ENCODE results near the gene KIAA0513. TPM values are rescaled to one million over a fixed set of nuclear protein-coding genes. Genes with fewer than 3 reads are reported as not detected.

KIAA0513 gene
- total and polyA plus RNA-seq, 10 donors = 1.7 to 30.0 (median 21.9) TPM

DNA sequence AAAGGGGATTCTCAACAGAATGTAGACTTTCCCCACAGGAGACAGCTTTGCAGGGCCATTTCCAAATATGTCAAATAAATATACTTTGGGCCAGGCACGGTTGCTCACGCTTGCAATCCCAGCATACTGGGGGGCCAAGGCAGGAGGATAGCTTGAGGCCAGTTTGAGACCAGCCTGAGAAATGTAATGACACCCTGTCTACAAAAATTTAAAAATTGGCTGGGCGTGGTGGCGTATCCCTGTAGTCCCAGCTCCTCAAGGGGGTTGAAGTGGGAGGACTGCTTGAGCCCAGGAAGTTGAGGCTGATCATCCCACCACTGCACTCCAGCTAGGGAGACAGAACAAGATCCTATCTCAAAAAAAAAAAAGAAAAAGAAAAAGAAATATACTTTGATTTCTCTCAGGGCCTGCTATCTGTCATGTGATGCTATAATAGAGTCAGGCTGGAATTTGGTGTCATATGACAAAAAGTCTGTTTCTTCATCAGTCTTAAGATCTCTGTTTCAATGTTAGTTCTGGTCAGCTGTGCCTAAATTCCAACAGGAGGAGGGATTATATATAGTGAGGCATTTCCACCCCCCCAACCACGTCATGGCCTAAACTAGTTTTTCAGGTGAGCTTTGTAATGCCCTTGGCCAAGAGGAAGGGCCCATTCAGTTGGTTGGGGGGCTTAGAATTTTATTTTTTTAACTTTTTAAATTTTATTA, 12.0 kb upstream of the KIAA0513 start:
- Histone ChIP-seq H3K27ac (peak overlapping the region in 1 of 8 donors; percentile 70), H3K27me3 (replicated peaks in 1 of 7) (no peaks in the 10 kb centered on the region), H3K9me3 (no peaks in the 10 kb centered on the region), H3K4me1 (peaks cover 1 to 50% (median 16%) of the 10 kb centered on the region in 6 donors), H3K4me3 (no peak overlapping the region), H3K36me3 (no peaks in the 10 kb centered on the region)
- intact Hi-C loops (cut with DNase I; ENCODE audit: low total_unique reads) = no loop called here
- TF ChIP-seq, protein P1, sequence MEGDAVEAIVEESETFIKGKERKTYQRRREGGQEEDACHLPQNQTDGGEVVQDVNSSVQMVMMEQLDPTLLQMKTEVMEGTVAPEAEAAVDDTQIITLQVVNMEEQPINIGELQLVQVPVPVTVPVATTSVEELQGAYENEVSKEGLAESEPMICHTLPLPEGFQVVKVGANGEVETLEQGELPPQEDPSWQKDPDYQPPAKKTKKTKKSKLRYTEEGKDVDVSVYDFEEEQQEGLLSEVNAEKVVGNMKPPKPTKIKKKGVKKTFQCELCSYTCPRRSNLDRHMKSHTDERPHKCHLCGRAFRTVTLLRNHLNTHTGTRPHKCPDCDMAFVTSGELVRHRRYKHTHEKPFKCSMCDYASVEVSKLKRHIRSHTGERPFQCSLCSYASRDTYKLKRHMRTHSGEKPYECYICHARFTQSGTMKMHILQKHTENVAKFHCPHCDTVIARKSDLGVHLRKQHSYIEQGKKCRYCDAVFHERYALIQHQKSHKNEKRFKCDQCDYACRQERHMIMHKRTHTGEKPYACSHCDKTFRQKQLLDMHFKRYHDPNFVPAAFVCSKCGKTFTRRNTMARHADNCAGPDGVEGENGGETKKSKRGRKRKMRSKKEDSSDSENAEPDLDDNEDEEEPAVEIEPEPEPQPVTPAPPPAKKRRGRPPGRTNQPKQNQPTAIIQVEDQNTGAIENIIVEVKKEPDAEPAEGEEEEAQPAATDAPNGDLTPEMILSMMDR (IDR thresholded peaks at IDR 0.05 in 8 of 11, conservative IDR thresholded peaks at IDR 0.05 in 3 of 11) = no peak
- TF ChIP-seq POLR2A (IDR thresholded peaks at IDR 0.05) = no peak
- TF ChIP-seq POLR2AphosphoS5 (IDR thresholded peaks at IDR 0.05) = no peak
- WGBS, 5 donors = 92 to 98% (median 94%) methylated on average over 5 of the region's 5 CpGs
- DNase-seq = no peak

DNA sequence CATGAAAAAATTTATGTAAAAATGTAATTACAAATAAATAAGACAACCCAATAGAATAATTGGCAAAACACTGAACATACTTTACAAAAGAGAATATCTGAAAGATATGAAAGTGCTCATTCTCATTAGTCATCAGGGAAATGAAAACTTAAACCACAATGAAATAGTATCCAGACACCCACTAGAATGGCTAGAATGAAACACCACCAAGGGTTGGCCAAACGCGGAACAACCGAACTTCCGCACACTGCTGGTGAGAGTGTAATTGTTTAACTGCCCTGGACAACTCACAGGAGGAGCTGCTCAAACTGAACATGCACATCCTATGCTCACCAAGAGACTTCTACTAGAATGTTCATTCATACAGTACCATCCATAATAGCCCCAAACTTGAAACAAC, 10.4 kb upstream of the KIAA0513 start:
- peaks cover 0 to 41% (median 10%) of the 10 kb centered on the region in 6 donors for H3K4me1 ChIP-seq

DNA sequence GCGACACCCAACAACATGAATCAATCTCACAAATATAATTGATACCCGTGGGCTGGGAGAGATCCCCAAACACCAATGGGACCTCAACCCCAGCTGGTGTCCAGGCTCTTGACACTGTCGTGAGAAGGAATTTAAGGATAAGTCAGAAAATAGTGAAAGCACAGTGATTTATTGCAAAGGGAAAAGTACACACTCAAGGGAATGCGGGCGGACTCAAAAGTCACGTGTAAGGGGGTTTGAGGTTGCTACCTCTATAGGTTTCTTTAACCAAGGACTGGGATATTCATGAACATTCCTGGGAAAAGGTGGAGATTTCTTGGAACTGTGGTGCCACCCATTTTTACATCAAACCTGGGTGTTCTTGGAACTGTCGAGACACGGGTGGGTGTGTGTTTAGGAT, 10.0 kb upstream of the KIAA0513 start:
- Histone ChIP-seq H3K4me1 (peaks cover 0 to 38% (median 8%) of the 10 kb centered on the region in 6 donors), H3K36me3 (no peaks in the 10 kb centered on the region), H3K27ac (peak overlapping the region in 4 of 8 donors; percentile 36 to 72 (median 68)), H3K4me3 (no peak overlapping the region), H3K27me3 (replicated peaks in 1 of 7) (no peaks in the 10 kb centered on the region), H3K9me3 (no peaks in the 10 kb centered on the region)
- TF ChIP-seq, protein P1 (IDR thresholded peaks at IDR 0.05 in 8 of 11, conservative IDR thresholded peaks at IDR 0.05 in 3 of 11) = no peak
- no peak for TF ChIP-seq POLR2AphosphoS5 (IDR thresholded peaks at IDR 0.05)
- TF ChIP-seq POLR2A (IDR thresholded peaks at IDR 0.05) = no peak
- WGBS, 5 donors = 76 to 85% (median 80%) methylated on average over 8 of the region's 8 CpGs
- no peak for DNase-seq
- intact Hi-C loops (cut with DNase I; ENCODE audit: low total_unique reads) = no loop called here

More for the DNA sequence above, 10.4 kb upstream of the KIAA0513 start:
- DNase-seq = no peak
- Histone ChIP-seq H3K27me3 (replicated peaks in 1 of 7) (no peaks in the 10 kb centered on the region), H3K27ac (peak overlapping the region in 4 of 8 donors; percentile 36 to 72 (median 68)), H3K9me3 (no peaks in the 10 kb centered on the region), H3K36me3 (no peaks in the 10 kb centered on the region), H3K4me3 (no peak overlapping the region)
- intact Hi-C loops (cut with DNase I; ENCODE audit: low total_unique reads) = no loop called here
- 29 to 61% (median 37%) methylated on average over 4 of the region's 4 CpGs for WGBS, 5 donors
- TF ChIP-seq, protein P1 (IDR thresholded peaks at IDR 0.05 in 8 of 11, conservative IDR thresholded peaks at IDR 0.05 in 3 of 11) = no peak
- no peak for TF ChIP-seq POLR2AphosphoS5 (IDR thresholded peaks at IDR 0.05)
- TF ChIP-seq POLR2A (IDR thresholded peaks at IDR 0.05) = no peak

DNA sequence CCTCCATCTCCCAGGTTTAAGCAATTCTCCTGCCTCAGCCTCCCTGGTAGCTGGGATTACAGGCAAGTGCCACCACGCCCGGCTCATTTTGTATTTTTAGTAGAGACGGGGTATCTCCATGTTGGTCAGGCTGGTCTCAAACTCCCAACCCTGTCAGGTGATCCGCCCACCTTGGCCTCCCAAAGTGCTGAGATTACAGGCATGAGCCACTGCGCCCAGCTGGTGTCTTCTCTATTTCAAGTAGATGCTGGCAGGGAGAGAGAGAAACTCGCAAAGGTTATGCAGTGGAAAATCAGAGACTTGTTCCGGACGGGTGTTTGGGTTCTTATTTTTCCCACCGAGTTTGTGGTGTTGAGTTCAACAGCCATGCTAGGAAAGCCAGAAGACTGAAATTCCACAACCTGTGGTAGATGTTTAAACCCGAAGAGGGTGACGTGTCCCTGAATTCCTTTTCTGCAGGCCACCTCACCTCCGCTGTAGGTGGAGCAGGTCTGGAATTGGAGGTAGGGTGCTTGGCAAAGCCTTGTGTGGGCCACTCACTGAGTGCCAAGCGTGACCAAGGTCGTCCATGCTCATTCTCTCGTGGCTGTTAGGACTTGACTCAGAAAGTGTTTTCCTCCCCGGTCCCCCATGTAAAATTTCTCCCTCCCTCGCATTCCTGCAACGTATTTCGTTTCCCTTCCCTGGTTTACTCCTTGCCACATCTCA, 8.9 kb upstream of the KIAA0513 start:
- no peak overlapping the region for H3K4me3 ChIP-seq
- H3K4me1 ChIP-seq = peaks cover 0 to 38% (median 8%) of the 10 kb centered on the region in 6 donors
- no peak overlapping the region for H3K27ac ChIP-seq
- TF ChIP-seq, protein P1 (IDR thresholded peaks at IDR 0.05 in 8 of 11, conservative IDR thresholded peaks at IDR 0.05 in 3 of 11) = no peak
- TF ChIP-seq POLR2A (IDR thresholded peaks at IDR 0.05) (no peak), POLR2AphosphoS5 (IDR thresholded peaks at IDR 0.05) (no peak)
- DNase-seq = no peak
- no peaks in the 10 kb centered on the region for H3K9me3 ChIP-seq
- no peaks in the 10 kb centered on the region for H3K36me3 ChIP-seq
- 78 to 92% (median 87%) methylated on average over 19 of the region's 19 CpGs for WGBS, 5 donors
- intact Hi-C loops (cut with DNase I; ENCODE audit: low total_unique reads) = no loop called here
- H3K27me3 ChIP-seq (replicated peaks in 1 of 7) = no peaks in the 10 kb centered on the region

Data from spleen (tissue), 11 donors.